B cell (primary cell): Measurements from ENCODE around the gene SPEM3.

Experiments used
- EZH2 ChIP-seq: IDR thresholded peaks from 2 replicates; pipeline ENCODE4 v1.6.1; 2012; ENCODE audit warnings: borderline replicate concordance, low read depth, mild to moderate bottlenecking, moderate library complexity, low read length; ENCODE audit not compliant: insufficient read depth, poor library complexity, severe bottlenecking
- TF ChIP-seq, protein P1 (sequence below): fragments of 200-600 bp; IDR thresholded peaks from one replicate; pipeline ENCODE4 v1.8.0; 2022; ENCODE audit warnings: antibody characterized with exemption, mild to moderate bottlenecking

DNA sequence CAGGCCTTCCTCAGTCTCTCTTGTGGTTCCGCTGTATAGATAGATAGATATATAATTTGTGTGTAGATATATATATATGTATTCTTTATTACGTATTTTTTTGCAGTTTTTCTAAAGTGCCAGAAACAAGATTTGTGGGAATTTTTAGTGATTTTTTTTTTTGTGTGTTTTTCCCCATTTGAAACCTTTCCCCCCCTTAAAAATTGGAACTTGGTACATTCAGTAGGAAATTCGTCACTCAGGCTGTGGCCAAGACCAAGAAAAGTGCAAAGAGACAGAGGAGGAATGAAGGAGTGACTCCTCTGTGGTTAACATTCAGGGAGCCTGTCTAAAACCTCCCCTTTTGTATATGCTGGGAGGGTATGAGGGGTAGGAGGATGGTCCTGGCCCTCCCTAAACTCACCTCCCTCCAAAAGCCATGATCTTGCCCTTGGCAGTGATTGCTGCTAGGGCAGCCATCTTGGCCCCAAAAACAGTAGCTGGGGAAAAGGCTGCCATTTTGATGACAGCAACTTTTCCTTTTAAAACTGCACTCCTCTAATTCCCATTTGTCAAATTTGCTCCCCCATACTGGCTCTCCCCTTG is 31.4 kb downstream of the SPEM3 start:
- TF ChIP-seq, protein P1, sequence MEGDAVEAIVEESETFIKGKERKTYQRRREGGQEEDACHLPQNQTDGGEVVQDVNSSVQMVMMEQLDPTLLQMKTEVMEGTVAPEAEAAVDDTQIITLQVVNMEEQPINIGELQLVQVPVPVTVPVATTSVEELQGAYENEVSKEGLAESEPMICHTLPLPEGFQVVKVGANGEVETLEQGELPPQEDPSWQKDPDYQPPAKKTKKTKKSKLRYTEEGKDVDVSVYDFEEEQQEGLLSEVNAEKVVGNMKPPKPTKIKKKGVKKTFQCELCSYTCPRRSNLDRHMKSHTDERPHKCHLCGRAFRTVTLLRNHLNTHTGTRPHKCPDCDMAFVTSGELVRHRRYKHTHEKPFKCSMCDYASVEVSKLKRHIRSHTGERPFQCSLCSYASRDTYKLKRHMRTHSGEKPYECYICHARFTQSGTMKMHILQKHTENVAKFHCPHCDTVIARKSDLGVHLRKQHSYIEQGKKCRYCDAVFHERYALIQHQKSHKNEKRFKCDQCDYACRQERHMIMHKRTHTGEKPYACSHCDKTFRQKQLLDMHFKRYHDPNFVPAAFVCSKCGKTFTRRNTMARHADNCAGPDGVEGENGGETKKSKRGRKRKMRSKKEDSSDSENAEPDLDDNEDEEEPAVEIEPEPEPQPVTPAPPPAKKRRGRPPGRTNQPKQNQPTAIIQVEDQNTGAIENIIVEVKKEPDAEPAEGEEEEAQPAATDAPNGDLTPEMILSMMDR = no peak
- TF ChIP-seq EZH2 = no peak
